HEK293T (cell line): ENCODE data around the gene SFXN1.
A peak's percentile ranks its signal among the peaks of the same experiment; 100 is the strongest.
"Not testable (repeated sequence)": the region's sequence is repeated elsewhere in the genome, so short reads cannot be mapped to it uniquely, and the experiment has no call there.

Experiments used
- CTCF ChIA-PET: fragments of 350-600 bp; formaldehyde crosslinking; extraction: SDS; loops from one replicate; lab custom pipeline; 2021; ENCODE audit warnings: antibody characterized with exemption, inconsistent platforms; lab: Yijun Ruan, JAX
- POLR2A ChIA-PET: fragments of 350-600 bp; formaldehyde crosslinking; extraction: SDS; loops from one replicate; lab custom pipeline; 2020; ENCODE audit warnings: antibody characterized with exemption, inconsistent platforms; lab: Yijun Ruan, JAX
- DNase-seq: peaks from one replicate; pipeline ENCODE4 v3.0.0; 2012; ENCODE audit warnings: mixed read lengths; ENCODE audit errors: extremely low spot score
- ARNT ChIP-seq: fragments of 450-650 bp; IDR thresholded peaks from 2 replicates; pipeline ENCODE4 v1.6.1; 2017; ENCODE audit warnings: mild to moderate bottlenecking
- BHLHE40 ChIP-seq: fragments of 450-650 bp; IDR thresholded peaks from 2 replicates; pipeline ENCODE4 v1.6.1; 2016; ENCODE audit warnings: mild to moderate bottlenecking, moderate library complexity, borderline replicate concordance
- CTBP1 ChIP-seq: fragments of 450-650 bp; IDR thresholded peaks from 2 replicates; pipeline ENCODE4 v1.6.1; 2016; ENCODE audit warnings: borderline replicate concordance
- ELF4 ChIP-seq: fragments of 450-650 bp; IDR thresholded peaks from 2 replicates; pipeline ENCODE4 v1.6.1; 2017; ENCODE audit warnings: antibody characterized with exemption
- FOXA1 ChIP-seq: fragments of 450-650 bp; IDR thresholded peaks from 2 replicates; pipeline ENCODE4 v1.6.1; 2016; ENCODE audit warnings: mild to moderate bottlenecking
- FOXK2 ChIP-seq: fragments of 450-650 bp; IDR thresholded peaks from 2 replicates; pipeline ENCODE4 v1.6.1; 2016; ENCODE audit warnings: mild to moderate bottlenecking
- FOXM1 ChIP-seq: fragments of 450-650 bp; IDR thresholded peaks from 2 replicates; pipeline ENCODE4 v1.6.1; 2017; ENCODE audit warnings: mild to moderate bottlenecking, borderline replicate concordance
- HDGF ChIP-seq: fragments of 450-650 bp; IDR thresholded peaks from 2 replicates; pipeline ENCODE4 v1.6.1; 2017; ENCODE audit warnings: antibody characterized with exemption, borderline replicate concordance
- L3MBTL2 ChIP-seq: fragments of 450-650 bp; conservative IDR thresholded peaks from 2 replicates; pipeline ENCODE4 v1.6.1; 2016; ENCODE audit warnings: mild to moderate bottlenecking
- LEF1 ChIP-seq: fragments of 450-650 bp; IDR thresholded peaks from 2 replicates; pipeline ENCODE4 v1.6.1; 2017; ENCODE audit warnings: mild to moderate bottlenecking, borderline replicate concordance
- NFRKB ChIP-seq: fragments of 450-650 bp; IDR thresholded peaks from 2 replicates; pipeline ENCODE4 v1.6.1; 2016; ENCODE audit warnings: mild to moderate bottlenecking, moderate library complexity
- SP1 ChIP-seq: fragments of 450-650 bp; IDR thresholded peaks from 2 replicates; pipeline ENCODE4 v1.6.1; 2017
- SUZ12 ChIP-seq: fragments of 450-650 bp; IDR thresholded peaks from 2 replicates; pipeline ENCODE4 v1.6.1; 2016; ENCODE audit warnings: mild to moderate bottlenecking
- TARDBP ChIP-seq: fragments of 450-650 bp; IDR thresholded peaks from 2 replicates; pipeline ENCODE4 v1.6.1; 2016
- ZNF384 ChIP-seq: fragments of 450-650 bp; IDR thresholded peaks from 2 replicates; pipeline ENCODE4 v1.6.1; 2016
- TF ChIP-seq, protein P1 (sequence below): fragments of 450-650 bp; IDR thresholded peaks from 2 replicates; pipeline ENCODE4 v1.6.1; 2016

SFXN1 gene

DNA sequence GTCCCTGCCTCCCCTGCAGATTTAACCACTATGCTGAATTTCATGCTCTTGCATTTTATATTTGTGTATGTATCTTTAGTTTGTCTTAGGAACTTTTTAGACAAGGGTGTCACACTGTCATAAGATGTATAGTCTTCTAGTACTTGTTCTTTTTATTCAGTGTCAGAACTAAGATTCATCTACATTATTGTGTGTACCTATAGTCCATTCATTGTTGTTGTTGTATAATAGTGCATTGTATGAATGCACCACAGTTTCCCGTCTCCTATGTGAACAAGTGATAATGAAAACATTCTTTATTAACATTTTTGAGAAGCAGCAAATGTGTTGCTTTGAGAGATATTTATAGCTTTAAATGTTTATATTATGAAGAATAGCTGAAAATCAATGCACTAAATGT is 45.9 kb downstream of the SFXN1 start:
- ChIA-PET POLR2A (no interaction called here), CTCF (interaction anchor here (0.7 kb wide), 1 partner anchor 195 kb away, joined by 3 read pairs; no protein-coding TSS in a partner anchor)
- no peak for DNase-seq
- TF ChIP-seq SUZ12 (no peak), FOXA1 (no peak)

DNA sequence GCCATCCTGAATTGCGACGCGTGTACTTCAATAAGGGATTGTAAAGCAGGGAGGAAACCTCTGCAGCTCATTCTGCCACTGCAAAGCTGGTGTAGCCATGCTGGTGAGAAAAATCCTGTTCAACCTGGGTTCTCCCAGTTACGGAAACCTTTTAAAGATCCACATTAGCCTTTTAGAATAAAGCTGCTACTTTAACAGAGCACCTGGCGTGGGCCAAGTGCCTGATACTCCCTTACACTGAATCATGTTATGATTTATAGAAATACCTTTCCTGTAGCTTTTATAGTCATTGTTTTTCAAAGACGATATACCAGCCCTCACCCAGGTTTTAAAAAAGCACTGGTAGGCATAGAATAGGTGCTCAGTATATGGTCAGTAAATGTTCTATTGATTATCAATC is 48.3 kb downstream of the SFXN1 start:
- POLR2A ChIA-PET, result no interaction called here
- no peak for DNase-seq
- CTCF ChIA-PET, result interaction anchor here (1.1 kb wide), 1 partner anchor 192 kb away, joined by 3 read pairs; no protein-coding TSS in a partner anchor
- no peak for TF ChIP-seq L3MBTL2

DNA sequence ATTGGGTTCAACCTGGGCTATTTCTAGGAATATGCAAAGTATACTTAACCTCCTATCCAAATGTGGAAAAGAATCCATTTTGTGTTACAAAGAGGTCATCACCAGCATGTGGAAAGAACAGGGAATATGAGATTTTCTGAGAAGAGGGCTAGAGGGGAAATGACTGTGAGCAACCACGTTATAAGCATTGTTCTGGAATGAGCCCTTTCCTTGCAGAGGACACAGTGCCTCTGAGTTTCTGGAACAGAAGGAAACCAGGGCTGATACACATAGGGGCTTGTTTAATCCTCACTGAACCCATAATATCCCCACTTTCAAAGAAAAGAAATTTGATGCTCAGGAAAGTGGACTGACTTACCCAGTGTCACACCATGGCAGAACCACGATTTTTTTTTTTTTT is 53.0 kb downstream of the SFXN1 start:
- no peak for TF ChIP-seq ARNT
- no peak for TF ChIP-seq BHLHE40
- no peak for TF ChIP-seq CTBP1
- TF ChIP-seq FOXM1, result no peak
- TF ChIP-seq ELF4, result no peak
- TF ChIP-seq TARDBP, result no peak
- TF ChIP-seq FOXA1, result no peak
- TF ChIP-seq NFRKB, result no peak
- no peak for TF ChIP-seq SP1
- TF ChIP-seq SUZ12, result no peak
- no peak for TF ChIP-seq ZNF384
- TF ChIP-seq HDGF, result no peak
- no peak for TF ChIP-seq LEF1
- TF ChIP-seq L3MBTL2, result no peak
- TF ChIP-seq, protein P1, sequence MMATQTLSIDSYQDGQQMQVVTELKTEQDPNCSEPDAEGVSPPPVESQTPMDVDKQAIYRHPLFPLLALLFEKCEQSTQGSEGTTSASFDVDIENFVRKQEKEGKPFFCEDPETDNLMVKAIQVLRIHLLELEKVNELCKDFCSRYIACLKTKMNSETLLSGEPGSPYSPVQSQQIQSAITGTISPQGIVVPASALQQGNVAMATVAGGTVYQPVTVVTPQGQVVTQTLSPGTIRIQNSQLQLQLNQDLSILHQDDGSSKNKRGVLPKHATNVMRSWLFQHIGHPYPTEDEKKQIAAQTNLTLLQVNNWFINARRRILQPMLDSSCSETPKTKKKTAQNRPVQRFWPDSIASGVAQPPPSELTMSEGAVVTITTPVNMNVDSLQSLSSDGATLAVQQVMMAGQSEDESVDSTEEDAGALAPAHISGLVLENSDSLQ, result no peak
- DNase-seq, result no peak
- POLR2A ChIA-PET, result no interaction called here
- CTCF ChIA-PET, result interaction anchor here (0.9 kb wide), 1 partner anchor 174 kb away, joined by 4 read pairs; no protein-coding TSS in a partner anchor

DNA sequence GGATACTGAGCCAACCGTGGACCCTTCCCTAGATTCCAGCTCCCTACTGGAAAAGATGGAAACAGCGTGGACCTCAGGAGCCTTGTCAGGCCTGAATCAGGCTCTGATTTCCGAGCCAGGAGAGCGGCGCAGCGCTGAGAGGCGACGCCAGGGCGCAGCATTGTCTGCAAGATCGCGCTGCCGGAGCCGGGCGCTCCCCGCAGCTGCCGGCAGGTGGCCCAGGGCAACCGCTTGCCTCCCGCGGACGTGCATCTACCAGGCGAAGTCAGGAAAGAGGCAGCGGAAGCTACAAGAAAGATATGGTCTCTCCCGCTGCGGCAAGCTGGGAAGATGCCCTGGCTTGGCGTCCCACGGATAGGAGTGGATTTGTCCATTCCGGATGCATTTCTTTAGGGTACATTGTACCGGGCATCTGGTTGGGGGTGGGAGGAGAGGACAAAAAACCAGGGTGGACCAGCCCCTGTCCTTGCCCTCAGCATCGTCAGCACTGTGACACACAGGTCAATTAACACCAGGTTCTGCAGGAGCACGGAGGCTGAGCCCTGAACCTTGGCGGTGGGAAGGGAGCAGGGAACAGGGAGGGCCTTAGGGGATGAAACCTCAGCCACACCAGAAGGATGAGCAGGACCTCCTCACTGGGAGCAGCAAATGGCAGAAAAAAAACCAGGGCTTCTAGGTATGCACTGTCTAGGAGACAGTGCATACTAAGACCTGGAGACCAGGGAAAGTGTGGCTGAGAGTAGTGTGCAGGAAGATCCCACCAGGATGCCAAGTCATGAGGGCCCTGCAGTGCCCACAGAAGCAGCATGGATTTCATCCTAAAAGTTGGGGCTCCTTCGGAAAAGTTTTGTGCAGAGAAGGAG is 55.9 kb downstream of the SFXN1 start:
- peak; percentile 94 for DNase-seq
- POLR2A ChIA-PET, result no interaction called here

DNA sequence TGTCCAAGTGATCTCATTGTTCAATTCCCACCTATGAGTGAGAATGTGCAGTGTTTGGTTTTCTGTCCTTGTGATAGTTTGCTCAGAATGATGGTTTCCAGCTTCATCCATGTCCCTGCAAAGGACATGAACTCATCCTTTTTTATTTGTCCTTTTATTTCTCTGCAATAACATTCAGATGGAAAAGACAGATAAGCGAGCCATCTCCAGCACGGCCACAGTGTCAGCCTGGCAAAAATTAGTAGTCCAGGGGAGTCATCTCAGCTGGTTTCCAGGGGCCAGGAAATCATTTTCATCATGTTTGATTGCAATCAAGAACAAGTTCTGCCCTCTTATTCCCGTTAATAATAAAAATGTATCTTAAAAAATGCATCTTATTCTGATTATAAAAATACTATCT is 57.0 kb downstream of the SFXN1 start:
- DNase-seq, POLR2A ChIA-PET: not testable (repeated sequence)
- CTCF ChIA-PET, result interaction anchor here (1.2 to 1.8 kb wide), 3 partner anchors 19 to 189 kb away, joined by 3 to 7 read pairs (median 6); no protein-coding TSS in a partner anchor

More for the DNA sequence above, 55.9 kb downstream of the SFXN1 start:
- CTCF ChIA-PET, result interaction anchor here (0.6 to 2.5 kb wide), 27 partner anchors 8 to 583 kb away, joined by 3 to 16 read pairs (median 4); no protein-coding TSS in a partner anchor
- no peak for TF ChIP-seq FOXM1
- no peak for TF ChIP-seq FOXA1
- no peak for TF ChIP-seq SP1
- no peak for TF ChIP-seq ELF4
- TF ChIP-seq ZNF384, result no peak
- no peak for TF ChIP-seq TARDBP
- no peak for TF ChIP-seq SUZ12
- peak; percentile 37; the same call in 1 of the 2 replicates for TF ChIP-seq L3MBTL2
- TF ChIP-seq, protein P1, result no peak
- TF ChIP-seq HDGF, result no peak
- TF ChIP-seq BHLHE40, result no peak
- TF ChIP-seq ARNT, result peak; percentile 61; the same call in 1 of the 2 replicates
- TF ChIP-seq FOXK2, result no peak
- TF ChIP-seq CTBP1, result no peak
- no peak for TF ChIP-seq NFRKB
- TF ChIP-seq LEF1, result no peak

DNA sequence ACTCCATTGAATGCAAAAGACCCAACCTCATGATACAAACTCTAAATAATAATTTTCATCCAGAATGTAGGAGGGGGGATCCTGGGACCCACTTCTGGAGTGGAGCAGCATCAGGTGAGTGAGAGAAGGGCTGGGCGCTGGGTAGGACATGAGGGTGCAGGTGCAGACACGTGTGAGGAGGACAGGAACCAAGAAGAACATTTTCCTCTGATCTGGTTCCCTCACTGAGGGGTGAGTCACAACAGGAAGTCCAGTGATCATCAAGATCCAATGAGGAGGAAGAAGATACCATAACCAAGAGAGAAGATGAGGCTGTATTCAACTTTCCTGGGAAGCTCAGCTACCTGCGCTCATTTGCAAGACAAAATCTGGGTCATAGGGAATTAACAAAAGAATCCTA is 57.4 kb downstream of the SFXN1 start:
- CTCF ChIA-PET, result interaction anchor here (0.8 to 1.1 kb wide), 2 partner anchors 183 to 194 kb away, joined by 3 to 5 read pairs; no protein-coding TSS in a partner anchor
- TF ChIP-seq HDGF, result no peak
- POLR2A ChIA-PET, result no interaction called here
- DNase-seq, result no peak

DNA sequence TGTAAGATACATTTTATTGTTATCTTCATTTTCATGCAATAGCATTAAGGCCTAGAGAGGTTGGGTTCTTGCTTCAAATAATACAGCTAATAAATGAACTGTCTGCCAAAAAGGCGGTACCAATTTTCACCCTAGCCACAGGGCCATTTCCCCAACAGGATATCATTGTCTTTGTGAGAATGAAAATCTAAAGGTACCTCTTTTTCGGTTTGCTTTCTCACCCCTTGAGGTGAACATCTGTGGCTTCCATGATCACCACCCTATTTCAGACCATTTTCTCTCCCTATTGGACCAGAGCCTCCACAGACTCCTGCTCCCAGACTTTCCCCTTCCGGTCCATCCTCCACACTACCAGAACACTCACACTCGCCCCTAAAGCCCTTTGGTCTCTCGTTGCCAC is 60.2 kb downstream of the SFXN1 start:
- ChIA-PET CTCF (no interaction called here), POLR2A (no interaction called here)
- no peak for DNase-seq
- TF ChIP-seq ELF4 (no peak), FOXA1 (no peak), SUZ12 (no peak), CTBP1 (no peak), ZNF384 (no peak)
- TF ChIP-seq, protein P1, result no peak
